OCI-LY7 (cell line): ENCODE data around the gene UTS2R. TPM values are rescaled to one million over a fixed set of nuclear protein-coding genes. Genes with fewer than 3 reads are reported as not detected.

Experiments
- BruUV-seq: library from RNA; stranded (reverse); fragments of 400-500 nt; replicated peaks from 2 replicates; lab custom pipeline; 2021; lab: Mats Ljungman, UMichigan
- CTCF ChIA-PET: fragments of 300-600 bp; sonication (Branson Sonifier 250); formaldehyde crosslinking; loops from one replicate; lab custom pipeline; 2022; ENCODE audit warnings: antibody characterized with exemption; ENCODE audit not compliant: unreplicated experiment; lab: Charles Lee
- POLR2A ChIA-PET: fragments of 300-600 bp; sonication (Branson Sonifier 250); formaldehyde crosslinking; loops from one replicate; lab custom pipeline; 2022; ENCODE audit warnings: antibody characterized with exemption; lab: Charles Lee
- DNase-seq: peaks from one replicate; pipeline ENCODE4 v3.0.0-alpha.2; 2015; ENCODE audit warnings: low spot score
- H2AFZ ChIP-seq: fragments of 200-600 bp; sonication (generic), shearing (Covaris generic); 2 replicates; pipeline ENCODE4 v1.6.1; 2014; ENCODE audit warnings: mild to moderate bottlenecking, antibody characterized with exemption, low read length, moderate library complexity
- H3K27ac ChIP-seq: fragments of 200-600 bp; sonication (generic); 2 replicates; pipeline ENCODE4 v1.5.1; 2014; ENCODE audit warnings: mixed run types, low read depth, mild to moderate bottlenecking, moderate library complexity, low read length, inconsistent platforms; ENCODE audit not compliant: poor library complexity, severe bottlenecking
- H3K36me3 ChIP-seq: fragments of 200-600 bp; sonication (generic); 2 replicates; pipeline ENCODE4 v1.6.1; 2014; ENCODE audit warnings: mild to moderate bottlenecking, antibody characterized with exemption, low read length, moderate library complexity, mixed read lengths; ENCODE audit not compliant: insufficient read depth
- H3K4me1 ChIP-seq: fragments of 200-600 bp; sonication (generic); 2 replicates; pipeline ENCODE4 v1.5.1; 2014; ENCODE audit warnings: mild to moderate bottlenecking, low read length; ENCODE audit not compliant: insufficient read depth, poor library complexity, severe bottlenecking
- H3K4me2 ChIP-seq: fragments of 200-600 bp; sonication (generic); 2 replicates; pipeline ENCODE4 v1.6.1; 2014; ENCODE audit warnings: mild to moderate bottlenecking, low read length
- H3K4me3 ChIP-seq: fragments of 200-600 bp; sonication (generic); 2 replicates; pipeline ENCODE4 v1.5.1; 2014; ENCODE audit warnings: mild to moderate bottlenecking, low read depth, low read length; ENCODE audit not compliant: poor library complexity, severe bottlenecking
- H3K79me2 ChIP-seq: fragments of 200-600 bp; sonication (generic); 2 replicates; pipeline ENCODE4 v1.6.1; 2016; ENCODE audit warnings: low read depth, mild to moderate bottlenecking, low read length, moderate library complexity, mixed read lengths; ENCODE audit not compliant: insufficient read depth
- H3K9me2 ChIP-seq: fragments of 200-600 bp; sonication (generic); 2 replicates; pipeline ENCODE4 v1.6.1; 2016; ENCODE audit warnings: mild to moderate bottlenecking, low read length, mixed read lengths; ENCODE audit not compliant: insufficient read depth
- H3K9me3 ChIP-seq: fragments of 200-600 bp; sonication (generic); 2 replicates; pipeline ENCODE4 v1.6.1; 2014; ENCODE audit warnings: mild to moderate bottlenecking, mixed run types, low read length, mixed read lengths
- H4K20me1 ChIP-seq: fragments of 200-600 bp; sonication (generic); 2 replicates; pipeline ENCODE4 v1.6.1; 2014; ENCODE audit warnings: mild to moderate bottlenecking, antibody characterized with exemption, low read length, moderate library complexity, mixed read lengths; ENCODE audit not compliant: insufficient read depth
- EZH2phosphoT487 ChIP-seq: fragments of 200-600 bp; sonication (generic); IDR thresholded peaks from 2 replicates; pipeline ENCODE4 v1.6.1; 2018; ENCODE audit warnings: low read depth, borderline replicate concordance, mild to moderate bottlenecking, mixed run types, antibody characterized with exemption, low read length, moderate library complexity, mixed read lengths
- intact Hi-C: fragments of 100-400 bp; cut with micrococcal nuclease; formaldehyde crosslinking; loops from one replicate; pipeline ENCODE4 v1.10.0; 2022; ENCODE audit not compliant: unreplicated experiment
- small RNA-seq: library from RNA; depleted of rRNA; stranded (forward); fragments of <200 nt; gene quantifications from one replicate; pipeline ENCODE3, GENCODE V24; 2014
- total RNA-seq, 2 experiments: library from RNA; depleted of rRNA in 1 of 2; stranded (reverse); fragments of >200 nt in 1 of 2; shearing (Covaris generic) in 1 of 2; gene quantifications; 2 replicates each; pipeline ENCODE4 v1.2.3, GENCODE V29; 2014 to 2022
- TF ChIP-seq, protein P1 (sequence below): fragments of 200-600 bp; sonication (generic); conservative IDR thresholded peaks from 2 replicates; pipeline ENCODE4 v1.5.1; 2014; ENCODE audit warnings: mild to moderate bottlenecking, antibody characterized with exemption, low read length, moderate library complexity, mixed read lengths

UTS2R gene
- total RNA-seq, 2 experiments from 2014 or later, result 17.4 to 36.3 TPM

DNA sequence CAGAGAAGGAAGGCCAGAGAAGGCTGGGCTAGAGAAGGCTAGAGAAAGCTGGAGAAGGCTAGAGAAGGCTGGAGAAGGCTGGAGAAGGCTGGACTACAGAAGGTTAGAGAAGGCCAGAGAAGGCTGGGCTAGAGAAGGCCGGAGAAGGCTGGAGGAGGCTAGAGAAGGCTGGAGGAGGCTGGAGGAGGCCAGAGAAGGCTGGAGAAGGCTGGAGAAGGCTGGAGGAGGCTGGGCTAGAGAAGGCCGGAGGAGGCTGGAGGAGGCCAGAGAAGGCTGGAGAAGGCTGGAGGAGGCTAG, 53.2 kb downstream of the UTS2R start:
- DNase-seq, result no peak
- Histone ChIP-seq H4K20me1 (no peaks in the 10 kb centered on the region), H2AFZ (no peak overlapping the region), H3K4me2 (no peak overlapping the region), H3K79me2 (peaks cover 5% of the 10 kb centered on the region; the same call in 1 of the 2 replicates), H3K9me2 (no peaks in the 10 kb centered on the region), H3K36me3 (peaks cover 18% of the 10 kb centered on the region), H3K9me3 (no peaks in the 10 kb centered on the region), H3K4me3 (no peak overlapping the region), H3K27ac (no peak overlapping the region), H3K4me1 (peaks cover 8% of the 10 kb centered on the region)
- no TSS peak for BruUV-seq
- no peak for TF ChIP-seq EZH2phosphoT487
- TF ChIP-seq, protein P1, sequence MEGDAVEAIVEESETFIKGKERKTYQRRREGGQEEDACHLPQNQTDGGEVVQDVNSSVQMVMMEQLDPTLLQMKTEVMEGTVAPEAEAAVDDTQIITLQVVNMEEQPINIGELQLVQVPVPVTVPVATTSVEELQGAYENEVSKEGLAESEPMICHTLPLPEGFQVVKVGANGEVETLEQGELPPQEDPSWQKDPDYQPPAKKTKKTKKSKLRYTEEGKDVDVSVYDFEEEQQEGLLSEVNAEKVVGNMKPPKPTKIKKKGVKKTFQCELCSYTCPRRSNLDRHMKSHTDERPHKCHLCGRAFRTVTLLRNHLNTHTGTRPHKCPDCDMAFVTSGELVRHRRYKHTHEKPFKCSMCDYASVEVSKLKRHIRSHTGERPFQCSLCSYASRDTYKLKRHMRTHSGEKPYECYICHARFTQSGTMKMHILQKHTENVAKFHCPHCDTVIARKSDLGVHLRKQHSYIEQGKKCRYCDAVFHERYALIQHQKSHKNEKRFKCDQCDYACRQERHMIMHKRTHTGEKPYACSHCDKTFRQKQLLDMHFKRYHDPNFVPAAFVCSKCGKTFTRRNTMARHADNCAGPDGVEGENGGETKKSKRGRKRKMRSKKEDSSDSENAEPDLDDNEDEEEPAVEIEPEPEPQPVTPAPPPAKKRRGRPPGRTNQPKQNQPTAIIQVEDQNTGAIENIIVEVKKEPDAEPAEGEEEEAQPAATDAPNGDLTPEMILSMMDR, result no peak; the same call in none of the 2 replicates
- intact Hi-C loops, result no loop called here
- ChIA-PET CTCF (interaction anchor here (1.0 kb wide), 1 partner anchor 75 kb away, joined by 3 read pairs; no protein-coding TSS in a partner anchor), POLR2A (no interaction called here)

Small RNA genes lying within 50 kb of the gene (small RNA-seq; reads per million reads assigned to genes)
- gene RF00019, result not detected

Other genes starting within 250 kb of the UTS2R start
- 30.7 and 34.5 TPM in 2 replicates for gene CCDC57, start 158.9 kb upstream of the UTS2R start, total RNA-seq (2014; rRNA removed; shearing (Covaris generic))
- gene CCDC57, start 158.9 kb upstream of the UTS2R start, total RNA-seq (2022), result 56.1 and 58.7 TPM in 2 replicates
- gene SLC16A3, start 142.7 kb upstream of the UTS2R start, total RNA-seq (2014; rRNA removed; shearing (Covaris generic)), result 10.1 and 21.6 TPM in 2 replicates
- 28.3 and 55.0 TPM in 2 replicates for gene SLC16A3, start 142.7 kb upstream of the UTS2R start, total RNA-seq (2022)
- 39.7 and 53.0 TPM in 2 replicates for gene CSNK1D, start 98.1 kb upstream of the UTS2R start, total RNA-seq (2014; rRNA removed; shearing (Covaris generic))
- 170 and 181 TPM in 2 replicates for gene CSNK1D, start 98.1 kb upstream of the UTS2R start, total RNA-seq (2022)
- not detected in 2 replicates for gene CD7, start 54.2 kb upstream of the UTS2R start, total RNA-seq (2014; rRNA removed; shearing (Covaris generic))
- not detected in 2 replicates for gene CD7, start 54.2 kb upstream of the UTS2R start, total RNA-seq (2022)
- gene SECTM1, start 38.0 kb upstream of the UTS2R start, total RNA-seq (2014; rRNA removed; shearing (Covaris generic)), result not detected in 2 replicates
- not detected in 2 replicates for gene SECTM1, start 38.0 kb upstream of the UTS2R start, total RNA-seq (2022)
- gene TEX19, start 12.5 kb upstream of the UTS2R start, total RNA-seq (2014; rRNA removed; shearing (Covaris generic)), result 2.6 and 3.4 TPM in 2 replicates
- 1.8 and 2.0 TPM in 2 replicates for gene TEX19, start 12.5 kb upstream of the UTS2R start, total RNA-seq (2022)
- gene HEXD, start 46.6 kb downstream of the UTS2R start, total RNA-seq (2014; rRNA removed; shearing (Covaris generic)), result 88.8 and 93.2 TPM in 2 replicates
- gene HEXD, start 46.6 kb downstream of the UTS2R start, total RNA-seq (2022), result 87.9 and 94.7 TPM in 2 replicates
- gene OGFOD3, start 46.8 kb downstream of the UTS2R start, total RNA-seq (2014; rRNA removed; shearing (Covaris generic)), result 46.9 and 55.6 TPM in 2 replicates
- 65.2 and 80.8 TPM in 2 replicates for gene OGFOD3, start 46.8 kb downstream of the UTS2R start, total RNA-seq (2022)
- 424 and 470 TPM in 2 replicates for gene CYBC1, start 79.0 kb downstream of the UTS2R start, total RNA-seq (2014; rRNA removed; shearing (Covaris generic))
- gene CYBC1, start 79.0 kb downstream of the UTS2R start, total RNA-seq (2022), result 679 and 701 TPM in 2 replicates
- gene NARF, start 87.0 kb downstream of the UTS2R start, total RNA-seq (2014; rRNA removed; shearing (Covaris generic)), result 75.0 and 82.5 TPM in 2 replicates
- 148 and 151 TPM in 2 replicates for gene NARF, start 87.0 kb downstream of the UTS2R start, total RNA-seq (2022)
- 62.4 and 76.2 TPM in 2 replicates for gene FOXK2, start 148.0 kb downstream of the UTS2R start, total RNA-seq (2014; rRNA removed; shearing (Covaris generic))
- 144 and 148 TPM in 2 replicates for gene FOXK2, start 148.0 kb downstream of the UTS2R start, total RNA-seq (2022)